Activated T-cell treated with anti-CD3 and anti-CD28 coated beads, Interleukin-2, amount 50 U/mL, for 1 hour (primary cell): ENCODE data around the gene RAB31.
"Not testable (repeated sequence)": the region's sequence is repeated elsewhere in the genome, so short reads cannot be mapped to it uniquely, and the experiment has no call there.

Experiments used
- DNase-seq: peaks from one replicate; pipeline ENCODE4 v3.0.0-alpha.2; 2020

RAB31 gene

DNA sequence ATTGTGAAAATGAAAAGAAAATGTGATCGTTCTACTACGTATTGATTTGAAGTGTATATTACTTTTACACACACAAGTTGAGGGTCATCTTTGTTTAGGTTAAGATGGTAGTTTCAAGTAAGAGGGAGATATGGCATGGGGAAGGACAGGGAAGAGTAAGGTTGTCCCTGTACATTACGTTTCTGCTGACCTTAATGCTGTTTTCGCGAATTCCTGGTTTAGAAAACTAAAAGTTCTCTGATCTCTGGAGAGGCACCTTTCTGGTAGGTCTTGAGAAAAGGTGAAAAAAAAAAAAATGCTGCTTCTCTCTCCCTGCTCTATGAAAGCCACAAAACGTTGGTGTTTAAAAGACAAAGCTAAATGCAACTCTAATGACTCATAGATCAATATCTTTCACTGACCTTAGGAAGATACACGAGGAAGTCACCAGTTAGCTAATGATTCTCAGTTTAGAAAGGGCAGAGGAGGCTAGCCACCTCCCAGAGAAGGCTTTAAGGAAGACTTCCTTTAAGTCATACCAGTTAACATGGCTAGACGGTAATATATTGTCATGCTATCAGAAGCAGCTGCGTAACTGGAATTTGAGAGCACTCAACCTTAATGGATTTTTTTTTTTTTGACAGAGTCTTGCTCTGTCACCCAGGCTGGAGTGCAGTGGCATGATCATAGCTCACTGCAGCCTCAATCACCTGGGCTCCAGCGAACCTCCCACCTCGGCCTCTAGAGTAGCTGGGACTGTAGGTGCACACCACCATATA is 190.9 kb downstream of the RAB31 start:
- DNase-seq, result no peak

DNA sequence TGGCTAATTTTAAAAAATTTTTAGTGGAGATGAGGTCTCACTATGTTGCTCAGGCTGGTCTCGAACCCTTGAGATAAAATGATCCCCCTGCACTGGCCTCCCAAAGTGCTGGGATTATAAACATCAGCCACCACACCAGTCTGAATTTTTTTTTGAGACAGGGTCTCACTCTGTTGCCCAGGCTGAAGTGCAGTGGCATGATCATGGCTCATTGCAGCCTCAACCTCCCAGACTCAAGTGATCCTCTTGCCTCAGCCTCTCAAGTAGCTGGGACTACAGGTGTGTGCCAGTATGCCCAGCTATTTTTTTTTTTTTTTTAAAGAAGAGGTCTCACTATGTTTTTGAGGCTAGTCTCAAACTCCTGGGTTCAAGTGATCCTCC is 191.4 kb downstream of the RAB31 start:
- DNase-seq, result not testable (repeated sequence)

DNA sequence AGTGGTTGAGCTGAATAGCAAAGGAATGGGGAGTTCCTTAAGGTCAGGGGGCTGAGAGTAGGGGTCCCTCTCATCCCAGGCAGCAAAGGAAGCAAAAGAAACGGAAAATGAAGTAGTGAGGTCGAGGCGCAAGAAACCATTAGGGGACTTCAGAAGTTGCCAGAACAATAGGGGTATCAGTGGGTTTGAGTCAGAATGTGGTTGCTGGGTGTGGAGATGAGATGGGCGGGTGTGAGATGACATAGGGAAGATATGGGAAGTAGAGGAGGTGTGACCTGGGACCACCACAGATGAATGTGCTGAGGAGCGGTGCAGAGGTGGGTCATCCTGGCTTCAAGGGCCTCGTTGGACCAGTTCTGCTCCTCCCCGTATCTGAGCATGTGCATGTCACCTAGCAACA is 192.6 kb downstream of the RAB31 start:
- DNase-seq, result no peak

DNA sequence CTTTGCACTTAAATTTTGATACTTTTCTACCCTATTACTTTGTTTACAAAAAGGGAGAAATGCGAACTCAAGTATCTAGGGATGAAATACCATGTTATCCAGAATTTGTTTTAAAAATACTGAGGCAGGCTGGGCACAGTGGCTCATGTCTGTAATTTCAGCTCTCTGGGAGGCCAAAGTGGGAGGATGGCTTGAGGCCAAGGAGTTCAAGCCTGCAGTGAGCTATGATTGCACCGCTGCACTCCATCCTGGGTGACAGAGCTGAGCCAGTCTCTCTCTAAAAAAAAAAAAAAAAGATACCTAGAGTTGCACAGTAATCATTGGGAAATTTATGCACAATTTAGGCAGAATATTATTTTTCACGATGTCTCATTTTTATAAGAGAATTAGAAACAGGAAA is 193.3 kb downstream of the RAB31 start:
- no peak for DNase-seq

DNA sequence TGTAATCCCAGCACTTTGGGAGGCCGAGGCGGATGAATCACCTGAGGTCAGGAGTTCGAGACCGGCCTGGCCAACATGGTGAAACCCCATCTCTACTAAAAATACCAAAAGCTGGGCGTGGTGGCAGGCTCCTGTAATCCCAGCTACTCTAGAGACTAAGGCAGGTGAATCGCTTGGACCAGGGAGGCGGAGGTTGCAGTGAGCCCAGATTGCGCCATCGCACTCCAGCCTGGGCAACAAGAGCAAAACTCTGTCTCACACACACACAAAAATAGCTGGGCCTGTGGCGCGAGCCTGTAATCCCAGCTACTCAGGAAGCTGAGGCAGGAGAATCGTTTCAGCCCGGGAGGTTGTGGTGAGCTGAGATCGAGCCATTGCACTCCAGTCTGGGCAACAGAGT is 194.2 kb downstream of the RAB31 start:
- not testable (repeated sequence) for DNase-seq

DNA sequence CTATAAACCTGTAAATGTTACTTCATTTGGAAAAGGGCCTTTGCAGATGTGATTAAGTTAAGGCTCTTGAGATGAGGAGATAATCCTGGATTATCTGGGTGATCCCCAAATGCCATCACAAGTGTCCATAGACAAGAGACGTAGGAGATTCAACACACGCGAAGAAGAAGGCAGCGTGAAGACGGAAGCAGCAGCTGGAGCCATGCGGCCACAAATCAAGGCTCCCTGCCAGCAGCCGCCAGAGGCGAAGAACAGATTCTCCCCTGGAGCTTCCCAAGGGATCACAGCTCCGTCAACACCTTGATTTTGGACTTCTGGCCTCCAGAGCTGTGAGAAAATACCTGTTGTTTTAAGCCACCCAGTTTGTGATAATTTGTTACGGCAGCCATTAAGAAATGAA is 194.7 kb downstream of the RAB31 start:
- no peak for DNase-seq

DNA sequence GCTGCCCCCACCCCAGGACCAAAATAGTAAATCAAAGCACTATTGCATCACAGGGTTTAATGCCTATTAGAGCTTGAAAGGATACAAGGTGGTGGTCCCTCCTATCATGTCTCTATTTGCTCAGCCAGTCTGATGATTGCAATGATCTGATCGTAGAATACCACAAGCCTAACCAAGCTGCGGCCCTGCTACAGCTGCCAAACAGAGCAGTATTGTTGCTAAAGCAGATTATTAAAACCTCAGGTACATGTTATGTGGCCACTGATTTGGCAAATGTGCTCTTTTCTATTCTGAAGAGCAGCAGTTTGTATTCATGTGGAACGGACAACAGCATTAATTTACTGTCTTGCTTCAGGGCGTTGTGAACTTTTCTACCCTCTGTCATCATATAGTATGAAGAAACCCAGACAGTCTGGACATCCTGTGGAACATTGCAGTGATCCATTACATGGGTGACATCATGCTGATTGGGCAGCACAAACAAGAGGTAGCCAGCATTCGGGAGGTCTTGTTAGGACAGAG is 197.4 kb downstream of the RAB31 start:
- no peak for DNase-seq

DNA sequence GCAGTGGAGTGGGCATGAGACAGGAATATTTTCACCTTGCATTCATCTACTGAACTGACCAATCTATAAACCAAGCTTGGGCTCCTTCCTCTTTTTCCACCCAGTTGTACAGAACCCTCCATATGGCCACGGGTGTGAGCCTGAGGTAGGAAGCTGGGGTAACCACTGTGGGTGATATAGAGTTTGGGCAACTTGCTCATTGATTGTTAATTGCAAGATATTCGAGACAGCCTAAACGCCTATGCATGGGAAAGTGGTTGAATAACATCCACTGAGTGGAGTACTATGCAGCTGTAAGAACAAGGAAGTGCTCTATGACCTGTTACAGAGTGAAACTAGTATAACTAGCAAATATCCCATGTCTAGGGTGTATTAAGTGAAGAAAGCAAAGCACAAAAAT is 198.4 kb downstream of the RAB31 start:
- no peak for DNase-seq

DNA sequence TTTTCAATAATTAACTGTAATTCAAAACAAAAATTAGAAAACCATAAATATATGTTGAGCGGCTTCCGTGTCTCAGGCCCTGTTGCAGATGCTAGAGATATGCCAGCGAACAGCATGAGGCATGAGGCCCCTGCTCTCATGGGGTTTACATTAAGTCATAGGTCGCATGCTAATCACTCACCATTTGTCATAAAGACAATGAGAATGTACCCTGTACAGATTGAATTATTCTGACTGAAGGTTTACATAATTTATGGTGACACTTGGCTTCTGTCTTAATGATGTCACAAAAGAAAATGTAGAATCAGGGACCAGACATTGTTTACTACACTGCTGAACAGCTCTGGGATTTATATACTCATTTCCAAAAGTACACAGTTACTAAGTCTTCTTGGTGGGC is 199.8 kb downstream of the RAB31 start:
- no peak for DNase-seq

DNA sequence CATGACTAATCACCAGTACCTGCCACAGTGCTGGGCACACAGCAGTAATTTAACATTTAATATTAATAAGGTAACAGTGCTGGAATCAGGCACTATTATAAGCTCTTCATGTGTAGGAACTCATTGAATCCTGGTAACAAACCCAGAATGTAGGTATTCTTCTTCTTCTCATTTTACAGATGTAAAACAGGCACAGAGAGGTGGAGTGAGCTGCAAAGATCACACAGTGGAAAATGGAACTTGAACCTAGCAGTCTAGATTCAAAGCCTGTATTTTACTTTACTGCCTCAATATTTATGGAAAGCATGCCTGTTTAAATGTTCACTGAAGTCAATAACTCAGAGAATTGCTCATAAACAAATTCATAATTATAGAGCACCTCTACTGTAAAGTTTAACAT is 202.0 kb downstream of the RAB31 start:
- no peak for DNase-seq

DNA sequence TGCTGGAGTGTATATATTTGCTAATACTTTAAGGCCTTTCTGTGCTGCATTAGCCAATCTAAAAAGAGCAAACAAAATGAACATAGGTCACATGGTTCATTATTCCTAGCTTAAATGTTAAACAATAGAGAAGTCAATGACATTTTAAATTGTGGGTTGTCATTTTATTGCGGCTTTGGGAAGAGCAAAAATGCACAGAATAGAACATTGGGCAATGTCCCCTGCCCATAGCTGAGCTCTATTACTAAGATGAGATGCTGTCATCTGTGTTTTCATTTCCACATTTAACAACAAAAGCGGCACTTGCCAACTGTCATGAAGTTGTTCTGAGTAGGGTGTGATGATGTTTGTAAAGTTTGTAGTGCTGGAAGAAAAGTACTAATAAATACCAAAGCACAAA is 202.6 kb downstream of the RAB31 start:
- DNase-seq, result no peak

DNA sequence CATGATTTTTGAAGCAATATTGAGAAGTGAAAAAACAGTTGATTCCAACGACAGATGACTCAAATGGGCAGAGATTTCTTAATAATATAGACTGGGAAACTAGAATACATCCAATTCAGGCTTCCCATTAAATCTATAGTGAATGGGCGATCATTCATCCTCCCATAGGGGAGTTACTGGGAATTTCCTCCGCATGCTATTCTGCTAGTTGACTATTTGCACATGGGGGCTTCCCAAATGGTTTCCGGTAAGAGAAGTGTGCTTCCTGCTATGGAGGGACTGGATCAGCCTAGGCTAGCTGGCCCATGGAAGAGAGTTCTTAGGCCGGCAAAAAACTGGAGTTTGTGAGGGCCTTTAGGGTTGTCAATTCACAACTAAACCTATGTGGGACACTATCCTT is 203.1 kb downstream of the RAB31 start:
- no peak for DNase-seq
